ENCODE measurements around the gene ESYT2.
"Not testable (repeated sequence)": the region's sequence is repeated elsewhere in the genome, so short reads cannot be mapped to it uniquely, and the experiment has no call there.

The ESYT2 gene

DNA sequence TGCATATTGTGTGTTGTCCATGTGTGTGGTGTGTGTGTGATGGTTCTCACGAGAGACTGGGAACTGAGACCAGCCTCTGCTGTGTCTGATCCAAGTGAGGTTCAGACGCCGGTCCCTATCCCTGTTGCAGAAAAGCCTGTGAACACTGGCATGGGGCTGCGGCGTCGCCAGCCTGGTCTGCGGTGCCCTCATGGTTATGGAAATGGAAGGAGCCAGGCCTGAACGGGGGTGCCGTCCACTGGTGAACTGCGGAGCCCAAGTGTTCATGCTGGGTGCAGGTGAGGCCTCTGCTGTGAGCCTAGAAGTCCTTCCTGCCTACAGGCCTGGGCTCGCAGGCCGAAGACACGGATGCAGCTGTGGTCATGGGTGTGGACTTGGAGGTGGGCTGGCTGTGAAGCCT lies 106.0 kb downstream of the ESYT2 start:
- FAIRE-seq = no peak

DNA sequence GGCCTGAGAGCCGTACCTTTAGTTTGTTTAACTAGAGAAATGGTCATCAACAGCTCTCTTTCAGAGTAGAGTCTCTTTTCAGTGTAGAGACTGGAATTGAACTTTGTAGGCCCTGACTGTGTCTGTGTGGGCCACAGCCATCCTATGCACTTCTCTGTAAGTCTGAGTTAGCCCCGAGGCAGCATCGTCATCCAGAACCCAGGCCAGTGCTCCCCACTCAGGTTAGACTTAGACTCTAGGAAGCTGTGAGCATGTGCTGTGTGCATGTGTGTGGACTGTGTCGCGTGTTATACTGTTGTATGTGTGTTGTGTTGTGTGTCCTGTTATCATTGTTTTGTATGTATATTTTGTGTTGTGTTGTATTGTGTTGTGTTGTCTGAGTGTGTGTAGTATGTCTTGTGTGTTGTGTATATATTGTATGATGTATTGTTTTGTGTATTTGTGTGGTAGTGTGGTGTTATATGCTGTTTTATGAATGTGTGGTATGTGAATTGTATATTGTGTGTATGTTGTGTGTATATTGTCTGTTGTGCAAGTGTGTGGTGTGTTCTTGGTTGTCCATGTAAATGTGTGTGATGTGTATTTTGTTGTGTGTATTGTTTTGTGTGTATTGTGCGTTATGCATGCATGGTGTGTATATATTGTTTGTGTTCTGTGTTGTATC lies 106.6 kb downstream of the ESYT2 start:
- FAIRE-seq = no peak

DNA sequence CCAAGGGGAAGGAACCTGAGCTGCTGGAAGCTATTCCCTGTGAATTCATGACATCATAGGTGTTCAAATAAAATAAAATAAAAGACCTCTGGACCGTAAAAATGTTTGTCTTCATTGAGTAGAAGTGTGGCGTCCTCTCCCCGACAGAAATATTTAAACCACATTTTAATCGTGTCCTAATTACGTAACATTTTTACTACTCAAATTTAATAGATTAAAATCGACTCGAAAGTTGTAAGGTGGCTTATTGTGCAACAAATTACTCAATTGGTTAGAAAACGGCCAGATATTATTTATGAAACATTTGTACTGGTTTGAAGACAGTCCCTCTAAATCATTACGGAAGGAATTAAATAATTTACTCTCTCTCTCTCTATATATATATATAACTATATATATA lies 109.2 kb downstream of the ESYT2 start:
- FAIRE-seq = no peak

DNA sequence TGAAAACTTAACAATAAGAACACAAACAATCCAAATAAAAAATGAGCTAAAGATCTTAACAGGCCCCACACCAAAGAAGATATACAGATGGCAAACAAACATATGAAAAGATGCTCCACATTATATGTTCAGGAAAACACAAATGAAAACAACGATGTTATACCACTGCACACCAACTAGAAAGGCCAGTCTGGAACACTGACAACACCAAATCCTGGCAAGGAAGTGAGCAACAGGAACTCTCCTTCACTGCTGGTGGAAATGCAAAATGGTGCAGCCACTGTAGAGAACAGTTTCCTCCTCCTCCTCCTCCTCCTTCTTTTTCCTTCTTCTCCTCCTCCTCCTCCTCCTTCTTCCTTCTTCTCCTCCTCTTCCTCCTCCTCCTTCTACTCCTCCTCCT lies 112.5 kb downstream of the ESYT2 start:
- no peak for FAIRE-seq

DNA sequence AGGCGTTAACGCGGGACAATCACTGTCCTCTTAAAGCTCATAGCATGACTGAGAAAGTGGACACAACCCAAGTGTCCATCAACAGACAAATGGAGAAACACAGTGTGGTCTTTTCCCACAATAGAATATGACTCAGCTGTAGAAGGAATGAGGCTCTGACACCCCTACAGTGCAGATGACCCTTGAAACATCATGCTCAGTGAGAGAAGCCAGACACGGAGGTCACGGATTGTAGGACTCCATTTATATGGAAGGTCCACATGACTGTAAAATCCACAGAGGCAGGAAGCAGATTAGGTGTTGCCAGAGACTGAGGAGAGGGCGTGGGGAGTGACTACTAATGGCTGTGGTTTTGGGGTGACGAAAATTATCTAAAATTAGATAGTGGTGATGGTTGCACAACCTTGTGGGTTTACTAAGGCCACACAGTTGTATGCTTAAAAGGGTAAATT lies 118.6 kb downstream of the ESYT2 start:
- no peak for FAIRE-seq

DNA sequence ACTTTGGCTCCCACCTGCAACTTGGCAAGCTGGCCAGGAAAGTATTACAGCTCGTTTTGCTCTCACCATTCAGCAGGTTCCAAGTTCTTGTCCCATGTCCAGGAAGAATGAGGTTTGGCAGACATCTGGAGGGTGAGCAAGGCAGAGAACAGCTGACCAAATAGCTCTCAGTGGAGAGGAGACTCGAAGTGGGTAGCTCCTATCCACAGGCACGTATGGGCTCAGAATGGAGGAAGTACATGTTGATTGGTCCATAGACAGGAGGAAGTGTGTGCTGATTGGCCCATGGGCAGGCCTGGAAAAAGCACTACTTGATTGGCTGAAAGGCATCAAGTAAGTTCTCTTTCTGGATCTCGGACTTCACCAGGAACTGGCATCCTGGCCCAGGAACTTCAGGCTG lies 121.7 kb downstream of the ESYT2 start:
- no peak for FAIRE-seq

DNA sequence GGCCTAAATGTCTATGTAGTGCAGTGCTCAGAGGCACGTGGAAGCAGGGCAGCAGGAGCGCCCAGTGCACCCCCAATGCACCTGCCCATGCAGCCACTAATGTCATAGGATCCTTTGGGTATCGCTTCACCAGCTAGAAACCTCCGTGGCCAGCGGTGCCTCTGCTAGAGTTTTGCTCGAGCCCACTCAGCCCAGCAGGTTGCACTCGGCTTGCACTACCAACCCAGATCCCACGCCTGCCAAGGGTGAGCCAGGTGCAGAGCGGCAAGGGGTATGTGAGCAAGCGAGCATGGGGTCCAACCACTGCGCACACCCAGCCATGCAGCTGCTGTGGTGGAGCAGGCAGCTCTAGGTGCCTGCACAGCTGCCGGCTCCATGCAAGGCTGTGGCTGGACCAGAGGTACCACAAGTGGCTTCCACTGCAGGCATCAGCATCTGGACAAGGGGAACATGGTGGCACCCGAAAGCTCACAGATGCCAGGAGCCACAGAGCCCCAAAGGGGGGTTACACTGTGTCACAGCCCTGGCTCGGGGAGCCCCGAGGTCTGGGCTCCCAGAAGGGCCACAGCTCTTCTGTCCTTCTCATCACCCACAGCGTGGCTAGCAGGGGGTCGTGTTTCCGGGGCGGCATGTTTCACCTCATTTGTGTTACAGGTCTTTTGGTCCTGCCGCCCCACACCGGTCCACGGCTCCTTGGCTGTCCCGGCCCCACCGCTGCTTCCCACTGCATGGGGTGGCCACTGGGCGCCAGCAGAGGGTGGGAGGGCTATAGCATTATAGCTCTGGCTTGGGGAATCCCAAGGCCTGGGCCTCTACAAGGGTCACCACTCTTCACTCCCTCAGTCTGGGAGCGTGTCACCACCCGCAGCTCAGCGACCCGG lies 122.4 kb downstream of the ESYT2 start:
- FAIRE-seq = no peak

DNA sequence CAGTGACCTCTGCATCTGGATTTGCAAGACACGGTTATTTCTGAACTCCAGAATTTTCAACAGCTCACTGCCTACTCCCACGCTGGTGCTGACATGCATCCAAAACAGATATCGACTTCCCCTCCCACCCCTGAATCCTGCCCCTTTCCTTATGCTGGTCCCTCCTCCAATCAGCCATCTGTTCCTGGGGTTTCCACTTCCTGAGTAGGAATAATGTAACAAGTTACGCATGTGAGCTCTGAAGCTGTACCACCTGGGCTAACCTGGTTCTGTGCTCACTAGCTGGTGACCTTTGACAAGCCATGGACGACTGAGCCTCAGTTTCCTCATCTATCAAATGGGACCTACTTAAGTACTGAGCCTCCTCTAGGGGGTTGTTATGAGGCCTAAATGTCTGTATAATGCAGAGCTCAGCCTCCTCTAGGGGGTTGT lies 123.0 kb downstream of the ESYT2 start:
- FAIRE-seq = no peak

DNA sequence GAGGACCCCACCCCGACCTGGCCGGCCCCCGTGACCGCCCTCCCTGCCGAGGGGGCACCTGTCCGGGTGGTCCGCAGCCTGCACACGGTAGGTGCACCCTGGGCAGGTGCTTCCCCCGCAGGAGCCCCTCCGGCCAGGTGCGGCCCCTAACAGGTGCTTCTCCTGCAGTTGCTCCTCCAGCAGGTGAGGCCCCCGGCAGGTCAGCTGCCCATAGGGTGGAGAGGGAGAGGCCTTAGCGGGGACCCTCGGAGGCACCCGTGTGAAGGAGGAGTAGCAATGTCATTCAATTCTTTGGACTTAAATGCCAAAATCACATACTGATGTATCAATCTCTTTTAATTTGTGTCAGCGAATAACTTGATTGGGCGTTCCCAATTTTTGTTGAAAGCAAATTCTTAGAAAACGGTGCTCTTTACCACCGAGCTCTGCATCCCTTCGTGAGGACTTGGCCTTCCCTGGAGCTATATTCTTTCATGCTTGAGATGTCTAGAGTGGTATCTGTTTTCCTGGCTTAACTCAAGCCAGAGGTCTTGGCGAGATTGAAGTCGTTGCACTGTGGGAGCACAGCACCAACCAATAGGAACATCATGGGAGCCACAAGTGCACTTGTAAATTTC lies 124.0 kb downstream of the ESYT2 start:
- no peak for FAIRE-seq

DNA sequence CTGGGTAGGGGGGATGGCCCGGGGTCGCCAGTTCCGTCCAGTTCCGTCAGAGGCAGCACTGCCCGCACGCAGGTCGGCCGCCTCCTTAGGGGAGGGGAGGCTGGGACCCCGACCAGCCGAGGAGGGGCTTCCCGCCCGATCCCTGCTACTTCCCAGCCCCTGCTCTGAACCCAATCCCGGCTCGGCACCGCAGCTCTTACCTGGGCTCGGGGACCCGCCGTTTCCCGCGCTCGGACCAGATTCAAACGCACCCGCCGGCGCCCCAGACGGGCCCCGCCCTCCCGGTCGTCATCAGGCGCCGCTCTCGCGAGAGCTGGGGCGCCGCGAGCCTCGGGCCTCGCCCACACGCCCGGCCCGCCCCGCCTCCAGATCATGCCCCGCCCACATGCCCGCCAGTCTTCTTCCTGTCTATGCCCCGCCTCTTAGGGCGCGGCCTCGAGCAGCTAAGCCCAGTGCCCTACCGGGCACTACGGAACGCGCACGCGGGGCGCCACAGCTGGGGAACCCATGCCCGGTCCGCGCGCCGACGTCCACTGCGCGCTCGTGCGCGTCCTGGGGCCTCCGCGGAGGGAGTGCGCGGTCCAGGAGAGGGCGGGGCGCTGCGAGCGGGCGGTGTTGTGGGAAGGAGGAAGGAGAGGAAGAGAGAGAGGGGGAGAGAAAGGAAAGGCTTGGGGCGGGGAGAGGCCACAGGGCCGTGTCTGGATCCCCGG lies 124.6 kb downstream of the ESYT2 start, which contains the start of gene NCAPG2:
TSS of gene NCAPG2 (minus strand) at position 281 of the 710 bp plus-strand sequence. CDS start 2,905 bp downstream, outside the sequence.
- peak; percentile 19 for FAIRE-seq

DNA sequence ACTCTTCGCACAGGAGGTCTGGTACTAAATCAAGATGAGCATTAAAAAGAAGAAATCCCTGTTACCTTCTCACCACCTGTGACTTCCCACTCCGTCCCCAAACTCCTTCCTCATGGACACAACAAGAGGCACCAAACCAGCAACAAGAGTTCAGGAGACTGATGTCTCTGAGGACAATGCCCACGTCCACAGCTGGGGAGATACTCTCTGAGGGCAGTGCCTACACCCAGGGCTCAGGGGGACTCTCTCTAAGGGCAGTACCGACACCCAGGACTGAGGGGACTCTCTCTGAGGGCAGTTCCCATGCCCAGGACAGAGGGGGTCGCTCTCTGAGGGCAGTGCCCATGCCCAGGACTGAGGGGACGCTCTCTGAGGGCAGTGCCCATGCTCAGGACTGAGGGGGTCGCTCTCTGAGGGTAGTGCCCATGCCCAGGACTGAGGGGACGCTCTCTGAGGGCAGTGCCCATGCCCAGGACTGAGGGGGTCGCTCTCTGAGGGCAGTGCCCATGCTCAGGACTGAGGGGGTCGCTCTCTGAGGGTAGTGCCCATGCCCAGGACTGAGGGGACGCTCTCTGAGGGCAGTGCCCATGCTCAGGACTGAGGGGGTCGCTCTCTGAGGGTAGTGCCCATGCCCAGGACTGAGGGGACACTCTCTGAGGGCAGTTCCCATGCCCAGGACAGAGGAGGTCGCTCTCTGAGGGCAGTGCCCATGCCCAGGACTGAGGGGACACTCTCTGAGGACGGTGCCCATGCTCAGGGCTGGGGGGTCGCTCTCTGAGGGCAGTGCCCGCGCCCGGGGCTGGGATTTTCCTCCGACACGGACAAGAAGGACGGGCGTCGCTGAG lies 125.4 kb downstream of the ESYT2 start:
- not testable (repeated sequence) for FAIRE-seq

DNA sequence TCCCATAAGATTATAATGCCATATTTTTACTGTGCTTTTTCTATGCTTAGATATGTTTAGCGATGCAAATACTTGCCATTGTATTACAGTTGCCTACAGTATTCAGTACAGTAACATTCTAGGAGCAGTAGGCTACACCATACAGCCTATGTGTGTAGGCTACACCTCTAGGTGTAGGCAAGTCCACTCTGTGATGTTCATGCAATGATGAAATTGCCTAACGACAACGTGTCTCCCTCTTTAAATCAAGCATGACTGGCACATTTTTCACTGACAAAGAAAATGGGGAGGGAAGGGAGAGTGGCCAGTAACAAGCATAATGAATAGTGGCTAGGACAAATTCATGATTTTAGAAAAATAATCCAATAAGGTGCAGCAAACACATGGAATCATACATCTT lies 126.4 kb downstream of the ESYT2 start:
- no peak for FAIRE-seq

DNA sequence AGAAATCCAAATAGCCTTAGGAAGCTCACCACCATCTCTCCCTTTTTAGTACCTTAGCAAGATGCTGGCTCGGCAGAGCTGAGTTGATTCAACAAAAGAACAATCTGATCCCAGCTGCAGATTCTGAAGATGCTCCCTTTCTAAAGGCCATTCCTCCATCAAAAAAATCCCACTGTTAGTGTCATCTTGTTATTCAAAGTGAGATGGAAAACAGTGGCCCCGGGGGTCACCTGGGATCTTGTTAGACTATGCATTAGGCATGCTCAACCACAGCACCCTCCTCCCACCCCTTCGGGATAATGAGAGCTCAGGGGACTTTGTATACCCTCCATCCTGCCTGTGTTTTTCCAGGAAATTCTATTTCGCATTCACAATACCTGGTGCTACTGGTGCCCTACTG lies 127.1 kb downstream of the ESYT2 start:
- no peak for FAIRE-seq

DNA sequence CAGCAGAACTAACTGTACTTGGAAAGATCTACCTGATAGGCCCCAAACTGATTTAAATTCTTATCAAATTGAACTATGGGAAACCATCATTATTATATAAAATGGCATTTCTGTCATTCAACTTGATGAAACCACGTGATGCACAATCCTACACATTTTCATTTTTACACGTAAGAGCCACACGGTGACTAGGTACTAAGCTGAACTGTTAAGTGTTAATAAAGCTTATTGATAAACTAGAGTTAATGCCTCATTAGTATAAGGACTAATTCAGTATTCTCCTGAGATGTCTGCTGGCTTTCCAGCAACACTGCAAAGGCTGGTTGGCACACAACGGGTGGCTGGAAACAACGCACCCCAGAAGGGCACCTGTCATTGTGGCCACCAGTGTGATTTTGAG lies 129.3 kb downstream of the ESYT2 start:
- FAIRE-seq = no peak

DNA sequence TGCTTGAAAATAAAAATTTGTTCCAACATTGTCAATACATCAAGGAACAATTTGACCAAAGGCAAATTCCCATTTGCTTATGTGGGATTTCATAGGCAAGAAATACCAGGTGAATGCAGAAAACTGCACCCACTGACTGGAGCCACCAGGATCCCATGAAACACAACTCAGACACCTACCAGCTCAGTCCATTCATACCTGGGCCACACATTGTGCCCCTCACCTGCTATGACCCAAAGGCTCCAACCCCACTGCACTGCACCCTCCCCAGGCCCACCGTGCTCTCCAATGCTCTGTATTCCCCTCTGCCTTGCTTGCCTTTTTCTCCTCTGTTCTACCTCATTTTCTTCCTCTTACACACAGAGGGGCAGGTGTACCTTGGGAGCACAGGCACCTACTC lies 130.0 kb downstream of the ESYT2 start:
- FAIRE-seq = no peak

DNA sequence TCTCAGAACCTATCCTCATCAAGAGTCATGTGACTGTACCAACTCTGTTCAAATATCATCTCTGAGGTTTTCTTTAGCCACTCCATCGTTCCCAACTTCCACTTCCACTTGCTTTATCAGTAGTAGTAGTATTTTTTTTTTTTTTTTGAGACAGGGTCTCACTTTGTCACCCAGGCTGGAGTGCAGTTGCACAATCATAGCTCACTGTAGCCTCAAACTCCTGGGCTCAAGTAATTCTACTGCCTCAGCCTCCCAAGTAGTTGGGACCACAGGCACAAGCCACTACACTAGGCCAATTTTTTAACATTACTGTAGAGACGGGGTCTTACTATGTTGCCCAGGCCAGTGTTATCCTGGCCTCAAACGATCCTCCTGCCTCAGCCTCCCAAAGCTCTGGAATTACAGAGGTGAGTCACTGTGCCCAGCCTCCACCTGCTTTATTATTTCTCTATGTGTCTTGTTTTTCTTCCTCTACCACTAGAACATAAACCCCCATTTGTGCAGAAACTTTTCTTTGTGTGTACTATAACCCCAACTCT lies 130.6 kb downstream of the ESYT2 start:
- no peak for FAIRE-seq

DNA sequence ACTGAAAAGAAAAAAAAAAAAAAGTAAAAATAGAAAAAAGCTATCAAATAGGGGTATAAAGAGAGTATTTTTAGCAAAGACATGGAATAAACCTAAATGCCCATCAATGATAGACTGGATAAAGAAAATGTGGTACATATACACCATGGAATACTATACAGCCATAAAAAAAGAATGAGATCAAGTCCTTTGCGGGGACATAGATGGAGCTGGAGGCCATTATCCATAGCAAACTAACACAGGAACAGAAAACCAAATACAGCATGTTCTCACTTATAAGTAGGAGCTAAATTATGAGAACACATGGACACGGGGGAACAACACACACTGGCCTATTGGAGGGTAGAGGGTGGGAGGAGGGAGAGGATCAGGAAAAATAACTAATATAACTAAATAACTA lies 131.7 kb downstream of the ESYT2 start:
- not testable (repeated sequence) for FAIRE-seq

DNA sequence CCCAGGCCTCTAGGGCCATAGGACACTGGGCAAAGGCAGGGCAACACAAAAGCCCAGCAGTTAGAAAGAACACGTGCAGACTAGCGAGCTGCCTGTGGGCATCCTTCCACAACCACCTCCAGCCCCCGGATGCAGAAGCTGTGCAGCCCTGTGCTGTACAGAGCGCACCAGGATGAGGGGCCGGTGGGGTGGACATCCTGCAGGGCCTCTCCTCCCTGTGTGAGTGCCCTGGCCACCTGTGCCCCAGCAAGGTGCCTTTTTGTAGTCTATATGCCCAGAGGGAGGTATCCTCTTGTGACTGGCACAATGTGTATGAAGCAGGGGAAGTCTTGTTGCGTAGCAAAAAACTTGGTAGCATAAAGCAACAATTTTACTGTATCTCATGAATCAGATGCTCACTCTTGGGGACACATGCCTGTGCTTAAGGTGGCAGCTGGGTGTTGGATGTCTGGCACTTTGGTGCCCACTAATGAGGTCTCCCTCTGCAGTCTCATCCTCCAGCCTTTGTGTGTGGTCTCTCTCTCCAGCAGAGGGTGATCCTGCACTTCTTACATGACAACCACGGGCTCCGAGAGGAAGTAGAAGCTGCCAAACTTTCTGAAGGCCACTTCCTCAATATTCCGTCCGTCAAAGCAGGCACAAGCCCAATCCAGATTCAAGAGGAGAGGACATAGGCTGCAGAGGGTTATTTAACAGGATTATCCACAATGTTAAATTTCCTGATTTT lies 133.4 kb downstream of the ESYT2 start:
- no peak for FAIRE-seq

DNA sequence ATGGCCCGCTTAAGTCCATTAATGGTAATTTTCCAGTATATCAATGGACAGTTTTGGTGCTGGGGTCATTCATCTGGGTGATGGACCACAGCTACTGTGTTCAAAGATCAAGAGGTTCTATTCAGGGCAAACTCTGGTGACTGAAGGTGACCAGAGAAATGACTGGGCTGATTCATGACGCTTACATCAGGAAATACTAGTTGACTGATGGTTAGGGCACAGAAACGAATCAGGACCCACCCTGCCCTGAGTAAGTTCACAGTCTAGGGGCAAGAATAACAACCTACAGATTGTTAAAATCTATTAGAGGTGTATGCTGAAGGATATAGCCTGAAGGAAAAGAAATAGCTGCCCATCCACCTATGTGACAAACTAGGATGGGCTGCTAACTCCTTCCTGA lies 134.3 kb downstream of the ESYT2 start:
- FAIRE-seq = no peak

DNA sequence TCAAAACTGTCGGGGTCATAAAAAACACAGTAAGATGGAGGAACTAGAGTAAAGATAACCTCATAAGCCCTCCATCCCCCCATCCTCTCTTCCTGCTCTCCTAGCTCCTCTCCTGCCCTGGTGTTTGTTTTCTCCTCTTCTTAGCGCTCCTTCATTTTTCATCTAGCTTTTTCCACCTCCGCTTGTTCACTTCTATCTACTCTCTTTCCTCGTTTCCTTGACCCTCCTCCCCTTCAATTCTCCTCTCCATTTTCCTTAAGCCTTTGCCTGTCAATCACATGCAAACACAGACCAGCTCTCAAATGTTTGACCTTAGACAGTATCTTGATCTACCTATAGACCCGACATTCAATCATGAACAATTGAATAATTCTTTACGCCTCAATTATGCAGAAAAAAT lies 134.7 kb downstream of the ESYT2 start:
- FAIRE-seq = no peak

DNA sequence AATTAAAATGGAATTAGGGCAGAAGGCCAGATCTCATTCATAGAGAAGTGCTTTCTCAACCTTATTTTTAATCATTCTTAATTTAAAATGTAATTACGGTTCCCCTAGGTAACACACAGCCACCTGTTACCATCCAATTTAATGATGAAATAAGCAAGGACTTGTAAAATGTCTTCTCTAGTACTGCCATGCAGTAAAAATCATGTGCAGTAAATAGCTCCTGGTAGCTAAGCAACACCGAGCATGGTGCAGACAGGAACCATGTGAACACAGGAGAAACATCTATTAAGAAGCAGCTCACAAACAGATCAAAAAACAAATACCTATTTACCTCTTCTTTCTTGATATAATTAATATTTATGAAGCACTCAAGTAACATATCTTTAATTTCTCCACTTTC lies 139.8 kb downstream of the ESYT2 start:
- FAIRE-seq = no peak
